Right hindlimb (tissue), 1 donor: ENCODE data around the gene TAS2R20.

ENCODE experiments used
- DNase-seq: peaks from one replicate; pipeline ENCODE4 v3.0.0-alpha.2; 2018

TAS2R20 gene

DNA sequence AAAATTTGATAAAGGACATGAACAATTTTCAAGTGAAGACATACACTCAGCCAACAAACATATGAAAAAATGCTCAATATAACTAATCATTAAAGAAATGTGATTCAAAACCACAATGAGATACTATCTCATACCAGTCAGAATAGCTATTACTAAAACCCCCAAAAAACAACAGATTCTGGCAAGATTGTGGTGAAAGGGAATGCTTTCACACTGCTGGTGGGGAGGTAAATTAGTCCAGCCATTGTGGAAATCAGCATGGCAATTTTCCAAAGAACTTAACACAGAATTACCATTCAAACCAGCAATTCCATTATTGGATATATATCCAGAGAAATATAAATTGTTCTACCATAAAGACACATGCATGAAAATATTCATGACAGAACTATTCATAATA, 40.4 kb downstream of the TAS2R20 start:
- no peak for DNase-seq

DNA sequence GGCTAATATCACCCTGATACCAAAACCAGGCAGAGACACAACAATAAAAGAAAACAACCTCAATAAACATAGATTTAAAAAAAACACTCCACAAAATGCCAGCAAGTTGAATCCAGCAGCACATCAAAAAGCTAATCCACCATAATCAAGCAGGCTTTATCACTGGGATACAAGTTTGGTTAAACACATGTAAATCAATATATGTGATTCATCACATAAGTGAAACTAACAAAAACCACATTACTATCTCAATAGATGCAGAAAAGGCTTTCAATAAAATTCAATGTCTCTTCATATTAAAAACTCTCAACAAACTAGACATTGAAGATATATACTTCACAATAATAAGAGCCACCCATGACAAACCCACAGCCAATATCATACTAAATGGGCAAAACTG, 42.0 kb downstream of the TAS2R20 start:
- no peak for DNase-seq

DNA sequence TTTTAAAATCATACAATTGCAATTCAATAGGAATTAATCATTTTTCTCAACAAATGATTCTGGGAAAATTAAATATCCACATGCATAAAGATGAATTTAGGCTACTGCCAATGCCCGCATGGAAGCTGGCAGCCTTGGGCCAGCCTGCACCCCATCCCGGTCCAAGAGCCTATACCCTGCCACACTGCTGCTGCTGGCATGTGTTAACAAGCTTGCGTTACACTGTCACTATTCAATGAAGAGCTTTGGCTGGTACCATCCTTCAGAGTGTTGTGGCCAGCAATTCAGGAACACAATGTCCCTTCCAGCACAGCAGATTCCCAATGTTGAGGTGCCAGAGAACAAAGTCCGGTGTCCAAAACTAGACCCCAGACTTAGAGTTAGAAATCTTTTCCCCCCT, 45.5 kb downstream of the TAS2R20 start:
- no peak for DNase-seq
